ENCODE results near the gene GDAP1L1.

DNA sequence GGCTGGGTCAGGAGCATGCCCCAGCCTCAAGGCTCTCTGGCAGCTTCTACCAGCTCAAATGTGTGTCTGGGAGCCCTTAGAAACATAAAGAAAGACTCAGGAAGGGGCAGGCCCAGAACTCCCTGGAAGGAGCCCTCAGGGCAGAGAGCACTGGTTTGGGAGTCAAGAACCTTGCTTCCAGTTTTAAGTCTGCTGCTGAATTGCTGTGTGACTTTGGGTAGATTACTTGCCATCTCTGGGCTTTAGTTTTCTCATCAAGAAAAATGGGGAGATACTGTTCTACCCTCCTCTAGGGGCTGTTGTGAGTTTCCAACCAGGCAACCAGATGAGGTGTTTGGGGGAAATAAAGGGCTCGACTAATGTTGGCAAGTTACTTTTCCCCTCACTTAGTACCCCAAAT is 8.8 kb downstream of the GDAP1L1 start:
- TF ChIP-seq, protein P1, sequence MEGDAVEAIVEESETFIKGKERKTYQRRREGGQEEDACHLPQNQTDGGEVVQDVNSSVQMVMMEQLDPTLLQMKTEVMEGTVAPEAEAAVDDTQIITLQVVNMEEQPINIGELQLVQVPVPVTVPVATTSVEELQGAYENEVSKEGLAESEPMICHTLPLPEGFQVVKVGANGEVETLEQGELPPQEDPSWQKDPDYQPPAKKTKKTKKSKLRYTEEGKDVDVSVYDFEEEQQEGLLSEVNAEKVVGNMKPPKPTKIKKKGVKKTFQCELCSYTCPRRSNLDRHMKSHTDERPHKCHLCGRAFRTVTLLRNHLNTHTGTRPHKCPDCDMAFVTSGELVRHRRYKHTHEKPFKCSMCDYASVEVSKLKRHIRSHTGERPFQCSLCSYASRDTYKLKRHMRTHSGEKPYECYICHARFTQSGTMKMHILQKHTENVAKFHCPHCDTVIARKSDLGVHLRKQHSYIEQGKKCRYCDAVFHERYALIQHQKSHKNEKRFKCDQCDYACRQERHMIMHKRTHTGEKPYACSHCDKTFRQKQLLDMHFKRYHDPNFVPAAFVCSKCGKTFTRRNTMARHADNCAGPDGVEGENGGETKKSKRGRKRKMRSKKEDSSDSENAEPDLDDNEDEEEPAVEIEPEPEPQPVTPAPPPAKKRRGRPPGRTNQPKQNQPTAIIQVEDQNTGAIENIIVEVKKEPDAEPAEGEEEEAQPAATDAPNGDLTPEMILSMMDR (IDR thresholded peaks at IDR 0.05) = no peak
- TF ChIP-seq POLR2A (IDR thresholded peaks at IDR 0.05) = no peak
